ENCODE data around the gene SH3BP5L. TPM values are rescaled to one million over a fixed set of nuclear protein-coding genes. Genes with fewer than 3 reads are reported as not detected.

The SH3BP5L gene
- total RNA-seq, 6 experiments from 2014 or later: 9.8 to 13.1 (median 12.4) TPM

- intact Hi-C loops (cut with DNase I): no loop called here
- DNase-seq (no peak), ATAC-seq (no peak)
- H3K36me3 ChIP-seq: peaks cover 0 to 33% (median 5%) of the 10 kb centered on the region in 4 donors
- no peak overlapping the region for H3K4me3 ChIP-seq
- peaks cover 0 to 11% (median 4%) of the 10 kb centered on the region in 4 donors for H3K4me1 ChIP-seq
- 90% methylated on average over 2 of the region's 8 CpGs for WGBS (ENCODE audit: insufficient coverage, low coverage, low lambda C conversion rate, missing lambda C conversion rate)
- TF ChIP-seq POLR2A (IDR thresholded peaks at IDR 0.05): no peak
- no peak for TF ChIP-seq CTCF (IDR thresholded peaks at IDR 0.05)
- H3K9me3 ChIP-seq: no peaks in the 10 kb centered on the region
- H3K27ac ChIP-seq: no peak overlapping the region
- H3K27me3 ChIP-seq: no peaks in the 10 kb centered on the region
Measured at GRCh38 chr1:248842781-248843331, 17.1 kb upstream of the SH3BP5L start.

GRCh38 chr1:248841702-248842395 is 16.1 kb upstream of the SH3BP5L start:
- Histone ChIP-seq H3K4me3 (no peak overlapping the region), H3K36me3 (peaks cover 0 to 25% (median 5%) of the 10 kb centered on the region in 4 donors), H3K4me1 (peaks cover 0 to 17% (median 4%) of the 10 kb centered on the region in 4 donors), H3K27ac (no peak overlapping the region), H3K9me3 (no peaks in the 10 kb centered on the region), H3K27me3 (no peaks in the 10 kb centered on the region)
- ATAC-seq: no peak
- WGBS (ENCODE audit: insufficient coverage, low coverage, low lambda C conversion rate, missing lambda C conversion rate): 41% methylated on average over 7 of the region's 12 CpGs
- intact Hi-C loops (cut with DNase I): no loop called here
- no peak for DNase-seq
- TF ChIP-seq POLR2A (IDR thresholded peaks at IDR 0.05) (no peak), CTCF (IDR thresholded peaks at IDR 0.05) (peak in 3 of 4 donors; percentile 30 to 37 (median 33))

- Histone ChIP-seq H3K4me1 (peaks cover 0 to 17% (median 4%) of the 10 kb centered on the region in 4 donors), H3K27ac (no peak overlapping the region), H3K4me3 (no peak overlapping the region), H3K27me3 (no peaks in the 10 kb centered on the region), H3K36me3 (peaks cover 0 to 16% (median 5%) of the 10 kb centered on the region in 4 donors), H3K9me3 (no peaks in the 10 kb centered on the region)
- no peak for TF ChIP-seq CTCF (IDR thresholded peaks at IDR 0.05)
- TF ChIP-seq POLR2A (IDR thresholded peaks at IDR 0.05): no peak
- 87% methylated on average over 4 of the region's 4 CpGs for WGBS (ENCODE audit: insufficient coverage, low coverage, low lambda C conversion rate, missing lambda C conversion rate)
- no peak for DNase-seq
- no peak for ATAC-seq
- intact Hi-C loops (cut with DNase I): no loop called here
Measured at GRCh38 chr1:248840946-248841345, 15.2 kb upstream of the SH3BP5L start.

GRCh38 chr1:248839168-248839555 is 13.4 kb upstream of the SH3BP5L start:
- H3K27ac ChIP-seq: peak overlapping the region; percentile 99 to 100 (median 99)
- H3K4me3 ChIP-seq: peak overlapping the region; percentile 83 to 95 (median 85)
- H3K4me1 ChIP-seq: peaks cover 0 to 17% (median 4%) of the 10 kb centered on the region in 4 donors
- H3K36me3 ChIP-seq: peaks cover 0 to under 1% (median 0%) of the 10 kb centered on the region in 4 donors
- no peak for ATAC-seq
- WGBS (ENCODE audit: insufficient coverage, low coverage, low lambda C conversion rate, missing lambda C conversion rate): 15% methylated on average over 10 of the region's 10 CpGs
- H3K27me3 ChIP-seq: no peaks in the 10 kb centered on the region
- DNase-seq: no peak
- no peaks in the 10 kb centered on the region for H3K9me3 ChIP-seq
- intact Hi-C loops (cut with DNase I): no loop called here
- no peak for TF ChIP-seq POLR2A (IDR thresholded peaks at IDR 0.05)
- TF ChIP-seq CTCF (IDR thresholded peaks at IDR 0.05): no peak
